Suprapubic skin (tissue), 4 donors: ENCODE results near the gene RBL1. TPM values are rescaled to one million over a fixed set of nuclear protein-coding genes. Genes with fewer than 3 reads are reported as not detected.
"Not testable (repeated sequence)": the region's sequence is repeated elsewhere in the genome, so short reads cannot be mapped to it uniquely, and the experiment has no call there.

ENCODE experiments used
- DNase-seq, 2 donors: peaks; one replicate each; pipeline ENCODE4 v3.0.0-alpha.2; 2019; ENCODE audit warnings: low spot score in 2 of 2
- H3K27ac ChIP-seq: fragments of 200-600 bp; sonication (generic); one replicate; pipeline ENCODE4 v1.5.1; 2019
- H3K27me3 ChIP-seq: fragments of 200-600 bp; sonication (generic); one replicate; pipeline ENCODE4 v1.5.1; 2019
- H3K36me3 ChIP-seq: fragments of 200-600 bp; sonication (generic); one replicate; pipeline ENCODE4 v1.5.1; 2019
- H3K4me1 ChIP-seq: fragments of 200-600 bp; sonication (generic); one replicate; pipeline ENCODE4 v1.5.1; 2019
- H3K4me3 ChIP-seq: fragments of 200-600 bp; sonication (generic); one replicate; pipeline ENCODE4 v1.5.1; 2019; ENCODE audit warnings: mild to moderate bottlenecking
- H3K9me3 ChIP-seq: fragments of 200-600 bp; sonication (generic); one replicate; pipeline ENCODE4 v1.5.1; 2019
- EP300 ChIP-seq: sonication (generic); formaldehyde crosslinking; IDR thresholded peaks from one replicate; pipeline ENCODE4 v1.6.1; 2017; ENCODE audit warnings: antibody characterized with exemption
- POLR2A ChIP-seq, 2 donors: fragments of 450-650 bp; IDR thresholded peaks; one replicate each; pipeline ENCODE4 v1.6.1; 2017; ENCODE audit warnings: antibody characterized with exemption in 2 of 2, mild to moderate bottlenecking in 2 of 2, moderate library complexity in 2 of 2
- POLR2AphosphoS5 ChIP-seq, 3 donors: sonication (generic); formaldehyde crosslinking; IDR thresholded peaks; one replicate each; pipeline ENCODE4 v1.6.1; 2017; ENCODE audit warnings: antibody characterized with exemption in 3 of 3
- WGBS: methylation state at CpG from one replicate; pipeline ENCODE4 v1.1.5; 2018; 5-methylcytosine and 5-hydroxymethylcytosine counted together
- total RNA-seq, 4 donors: library from RNA; depleted of rRNA; stranded (reverse); fragments of >200 nt; gene quantifications; one replicate each; pipeline ENCODE4 v1.1.0, GENCODE V29; 2016
- TF ChIP-seq, protein P1 (sequence below), 2 donors: fragments of 200-600 bp in 1 of 2; fragments of 450-650 bp in 1 of 2; sonication (generic) in 1 of 2; IDR thresholded peaks; one replicate each; pipeline ENCODE4 v1.5.1; 2016 to 2019; ENCODE audit warnings: antibody characterized with exemption in 2 of 2, mild to moderate bottlenecking in 1 of 2, moderate library complexity in 1 of 2

Gene RBL1
- total RNA-seq, 4 donors from 2014 or later, result 7.5 to 11.5 (median 8.9) TPM

DNA sequence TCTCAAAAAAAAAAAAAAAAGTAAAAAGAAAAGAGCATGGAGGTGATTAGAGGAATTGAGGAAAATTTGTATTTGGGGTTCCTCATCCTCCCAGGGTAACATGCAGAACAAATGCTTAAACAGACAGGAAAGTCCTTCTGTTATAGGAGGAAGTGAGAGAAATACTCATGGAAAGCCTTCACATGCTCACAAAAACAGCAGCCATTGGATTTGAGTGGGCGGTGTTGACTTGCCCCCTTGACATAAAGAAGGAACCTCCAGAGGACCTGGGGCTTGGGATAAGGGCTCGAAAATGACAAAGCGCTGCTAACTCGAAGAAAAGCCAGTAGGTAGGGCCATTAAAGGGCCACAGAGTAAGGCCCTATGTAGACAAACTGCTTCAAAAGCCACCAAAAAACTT is 126.7 kb downstream of the RBL1 start:
- H3K4me3 ChIP-seq, result no peak overlapping the region
- no peaks in the 10 kb centered on the region for H3K36me3 ChIP-seq
- H3K4me1 ChIP-seq, result peaks cover 3% of the 10 kb centered on the region
- no peak overlapping the region for H3K27ac ChIP-seq
- WGBS, result 82% methylated on average over 4 of the region's 4 CpGs
- TF ChIP-seq POLR2A (IDR thresholded peaks at IDR 0.05), result no peak
- no peak for TF ChIP-seq EP300
- no peak for TF ChIP-seq POLR2AphosphoS5 (IDR thresholded peaks at IDR 0.05)
- H3K9me3 ChIP-seq, result no peaks in the 10 kb centered on the region
- no peak for DNase-seq
- no peaks in the 10 kb centered on the region for H3K27me3 ChIP-seq

DNA sequence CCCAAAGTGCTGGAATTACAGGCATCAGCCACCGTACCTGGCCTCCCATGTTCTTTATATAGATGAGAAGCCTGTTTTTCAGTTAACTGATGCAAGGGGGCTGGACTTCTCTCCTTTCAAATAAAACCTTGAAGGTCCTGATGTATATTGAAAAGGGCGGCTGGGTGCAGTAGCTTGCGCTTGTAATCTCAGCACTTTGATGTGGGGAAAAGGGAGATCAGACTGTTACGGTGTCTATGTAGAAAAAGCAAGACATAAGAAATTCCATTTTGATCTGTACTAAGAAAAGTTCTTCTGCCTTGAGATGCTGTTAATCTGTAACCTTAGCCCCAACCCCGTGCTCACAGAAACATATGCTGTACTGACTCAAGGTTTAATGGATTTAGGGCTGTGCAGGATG is 128.2 kb downstream of the RBL1 start:
- Histone ChIP-seq H3K4me1 (peaks cover 3% of the 10 kb centered on the region), H3K27me3 (no peaks in the 10 kb centered on the region), H3K4me3 (no peak overlapping the region), H3K27ac (no peak overlapping the region), H3K9me3 (peaks cover 2% of the 10 kb centered on the region), H3K36me3 (no peaks in the 10 kb centered on the region)
- WGBS, result 86% methylated on average over 5 of the region's 5 CpGs
- TF ChIP-seq EP300 (no peak), POLR2AphosphoS5 (IDR thresholded peaks at IDR 0.05) (no peak), POLR2A (IDR thresholded peaks at IDR 0.05) (no peak)
- TF ChIP-seq, protein P1, sequence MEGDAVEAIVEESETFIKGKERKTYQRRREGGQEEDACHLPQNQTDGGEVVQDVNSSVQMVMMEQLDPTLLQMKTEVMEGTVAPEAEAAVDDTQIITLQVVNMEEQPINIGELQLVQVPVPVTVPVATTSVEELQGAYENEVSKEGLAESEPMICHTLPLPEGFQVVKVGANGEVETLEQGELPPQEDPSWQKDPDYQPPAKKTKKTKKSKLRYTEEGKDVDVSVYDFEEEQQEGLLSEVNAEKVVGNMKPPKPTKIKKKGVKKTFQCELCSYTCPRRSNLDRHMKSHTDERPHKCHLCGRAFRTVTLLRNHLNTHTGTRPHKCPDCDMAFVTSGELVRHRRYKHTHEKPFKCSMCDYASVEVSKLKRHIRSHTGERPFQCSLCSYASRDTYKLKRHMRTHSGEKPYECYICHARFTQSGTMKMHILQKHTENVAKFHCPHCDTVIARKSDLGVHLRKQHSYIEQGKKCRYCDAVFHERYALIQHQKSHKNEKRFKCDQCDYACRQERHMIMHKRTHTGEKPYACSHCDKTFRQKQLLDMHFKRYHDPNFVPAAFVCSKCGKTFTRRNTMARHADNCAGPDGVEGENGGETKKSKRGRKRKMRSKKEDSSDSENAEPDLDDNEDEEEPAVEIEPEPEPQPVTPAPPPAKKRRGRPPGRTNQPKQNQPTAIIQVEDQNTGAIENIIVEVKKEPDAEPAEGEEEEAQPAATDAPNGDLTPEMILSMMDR (IDR thresholded peaks at IDR 0.05), result no peak
- DNase-seq, result no peak

DNA sequence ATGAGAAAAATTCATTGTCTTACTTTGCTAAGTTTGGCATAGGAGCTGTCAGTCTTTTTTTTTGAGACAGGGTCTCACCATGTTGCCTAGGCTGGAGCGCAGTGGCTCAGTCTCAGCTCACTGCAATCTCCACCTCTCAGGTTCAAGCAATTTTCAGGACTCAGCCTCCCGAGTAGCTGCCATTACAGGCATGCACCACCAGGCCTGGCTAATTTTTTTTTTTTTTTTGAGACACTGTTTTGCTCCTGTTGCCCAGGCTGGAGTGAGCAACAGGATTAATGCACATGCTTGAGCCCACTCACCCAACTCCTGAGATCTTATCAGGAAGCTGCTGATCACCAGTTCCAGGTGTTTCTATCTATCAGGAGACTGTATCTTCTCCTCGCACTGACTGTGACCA is 128.8 kb downstream of the RBL1 start:
- not testable (repeated sequence) for H3K27ac ChIP-seq, H3K27me3 ChIP-seq, H3K36me3 ChIP-seq, H3K4me3 ChIP-seq, H3K9me3 ChIP-seq, H3K4me1 ChIP-seq, DNase-seq
- 94% methylated on average over 3 of the region's 3 CpGs for WGBS

DNA sequence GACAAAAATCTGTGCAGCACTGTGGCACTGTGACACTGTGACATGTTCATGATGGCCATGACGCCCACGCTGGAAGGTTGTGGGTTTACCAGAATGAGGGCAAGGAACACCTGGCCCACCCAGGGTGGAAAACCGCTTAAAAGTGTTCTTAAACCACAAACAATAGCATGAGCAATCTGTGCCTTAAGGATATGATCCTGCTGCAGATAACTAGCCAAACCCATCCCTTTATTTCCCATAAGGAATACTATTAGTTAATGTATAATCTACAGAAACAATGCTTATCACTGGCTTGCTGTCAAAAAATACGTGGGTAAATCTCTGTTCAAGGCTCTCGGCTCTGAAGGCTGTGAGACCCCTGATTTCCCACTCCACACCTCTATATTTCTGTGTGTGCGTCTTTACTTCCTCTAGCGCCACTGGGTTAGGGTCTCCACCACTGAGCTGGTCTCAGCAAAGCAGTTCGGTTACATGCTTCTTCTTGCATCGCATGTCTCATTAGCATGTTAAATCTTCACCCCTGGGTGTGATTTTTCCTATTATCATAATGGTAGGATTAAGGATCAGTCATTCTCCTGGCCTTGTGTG is 133.3 kb downstream of the RBL1 start:
- not testable (repeated sequence) for H3K4me1 ChIP-seq, H3K9me3 ChIP-seq, H3K27me3 ChIP-seq, H3K4me3 ChIP-seq, H3K27ac ChIP-seq, H3K36me3 ChIP-seq, DNase-seq
- WGBS, result 90% methylated on average over 9 of the region's 9 CpGs

DNA sequence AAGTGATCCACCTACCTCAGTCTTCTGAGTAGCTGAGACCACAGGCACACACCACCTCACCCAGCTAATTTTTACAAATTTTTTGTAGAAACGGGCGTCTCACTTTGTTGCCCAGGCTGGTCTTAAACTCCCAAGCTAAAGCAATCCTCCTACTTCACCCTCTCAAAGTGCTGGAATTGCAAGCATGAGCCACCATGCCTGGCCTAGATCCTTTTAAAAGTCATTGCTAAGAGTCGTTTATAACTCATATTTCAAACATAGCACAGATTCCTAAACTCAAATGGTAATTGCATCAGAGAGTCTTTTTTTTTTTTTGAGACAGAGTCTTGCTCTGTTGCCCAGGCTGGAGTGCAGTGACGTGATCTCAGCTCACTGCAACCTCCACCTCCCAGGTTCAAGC is 136.6 kb downstream of the RBL1 start:
- no peak for DNase-seq
- Histone ChIP-seq H3K27me3 (no peaks in the 10 kb centered on the region), H3K4me1 (peaks cover 15% of the 10 kb centered on the region), H3K9me3 (peaks cover 8% of the 10 kb centered on the region), H3K4me3 (no peak overlapping the region), H3K27ac (no peak overlapping the region), H3K36me3 (no peaks in the 10 kb centered on the region)
- WGBS, result 85% methylated on average over 4 of the region's 4 CpGs
- TF ChIP-seq EP300, result no peak
- no peak for TF ChIP-seq POLR2AphosphoS5 (IDR thresholded peaks at IDR 0.05)
- TF ChIP-seq POLR2A (IDR thresholded peaks at IDR 0.05), result no peak
- TF ChIP-seq, protein P1 (IDR thresholded peaks at IDR 0.05), result no peak

DNA sequence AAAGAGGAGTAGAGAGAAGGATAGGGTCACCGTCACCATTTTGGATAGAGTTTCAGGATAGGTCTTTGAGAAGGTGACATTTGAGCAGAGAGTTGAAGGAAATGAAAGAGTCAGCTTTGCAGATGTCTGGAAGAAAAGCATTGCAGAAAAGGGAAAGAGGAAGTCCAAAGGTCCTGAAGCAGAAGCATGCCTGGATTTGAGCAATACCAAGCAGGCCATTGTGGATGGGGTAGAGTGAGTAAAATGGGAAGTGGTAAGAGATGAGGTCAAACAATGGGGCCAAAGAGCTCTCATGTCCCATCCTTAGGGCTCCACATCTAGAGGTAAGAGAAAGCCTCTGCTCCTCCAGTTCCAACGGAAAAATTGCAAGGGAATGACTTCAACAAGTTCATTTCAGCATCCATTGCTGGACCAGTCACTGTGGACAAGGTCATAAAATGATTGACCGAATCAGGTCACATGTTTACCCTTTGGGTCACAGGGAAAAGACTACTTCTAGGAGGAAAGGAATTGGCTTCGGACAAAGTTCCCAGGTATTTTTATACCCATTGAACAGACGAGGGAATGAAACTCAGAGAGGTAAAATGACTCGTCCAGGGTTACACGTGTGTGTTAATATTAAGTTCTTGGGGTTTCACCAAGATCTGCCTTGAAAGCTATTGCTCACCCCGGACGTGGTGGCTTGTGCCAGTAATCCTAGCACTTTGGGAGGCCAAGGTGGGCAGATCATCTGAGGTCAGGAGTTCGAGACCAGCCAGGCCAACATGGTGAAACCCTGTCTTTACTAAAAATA is 137.7 kb downstream of the RBL1 start:
- Histone ChIP-seq H3K27me3 (no peaks in the 10 kb centered on the region), H3K4me3 (no peak overlapping the region), H3K4me1 (peaks cover 15% of the 10 kb centered on the region), H3K9me3 (peaks cover 8% of the 10 kb centered on the region), H3K36me3 (no peaks in the 10 kb centered on the region), H3K27ac (no peak overlapping the region)
- WGBS, result 85% methylated on average over 10 of the region's 10 CpGs
- TF ChIP-seq POLR2A (IDR thresholded peaks at IDR 0.05), result no peak
- no peak for TF ChIP-seq EP300
- TF ChIP-seq, protein P1 (IDR thresholded peaks at IDR 0.05), result no peak
- no peak for TF ChIP-seq POLR2AphosphoS5 (IDR thresholded peaks at IDR 0.05)
- no peak for DNase-seq
